ENCODE measurements around the gene RSF1.

Gene RSF1

GRCh38 chr11:77734890-77735289 lies 85.6 kb downstream of the RSF1 start:
- H3K18ac ChIP-seq (ENCODE audit: low read length): no peak overlapping the region
- no peak overlapping the region for H4K12ac ChIP-seq (ENCODE audit: low read depth, low read length)
- DNase-seq: no peak
- H3K79me2 ChIP-seq (ENCODE audit: control insufficient read depth, insufficient read depth, low read length, poor library complexity): no peaks in the 10 kb centered on the region
- H3K14ac ChIP-seq (ENCODE audit: low read length): no peak overlapping the region
- peaks cover 14 to 16% of the 10 kb centered on the region in 2 experiments for H3K36me3 ChIP-seq (ENCODE audit: control insufficient read depth in 1 of 2, insufficient read depth in 2 of 2, low read length in 2 of 2)
- no peak overlapping the region for H2AFZ ChIP-seq (ENCODE audit: insufficient read depth, low read length, poor library complexity)
- no peak overlapping the region for H2BK5ac ChIP-seq (ENCODE audit: low read depth, low read length, poor library complexity)
- H3K4me1 ChIP-seq (ENCODE audit: control insufficient read depth in 1 of 2, insufficient read depth in 2 of 2, low read length in 2 of 2): no peaks in the 10 kb centered on the region
- no peak overlapping the region for H2BK12ac ChIP-seq (ENCODE audit: low read length)
- no peak overlapping the region for H3K9ac ChIP-seq (ENCODE audit: low read length)
- no peak overlapping the region for H4K8ac ChIP-seq (ENCODE audit: low read depth, low read length)
- no peak overlapping the region for H4K91ac ChIP-seq (ENCODE audit: low read depth, low read length)
- no peak overlapping the region for H2BK120ac ChIP-seq (ENCODE audit: insufficient read depth, low read length, poor library complexity)
- WGBS (ENCODE audit: extremely low coverage, insufficient coverage, insufficient read length): no CpG with 5 or more reads among the region's 26 CpGs
- no peaks in the 10 kb centered on the region for H3K27me3 ChIP-seq (ENCODE audit: insufficient read depth, low read length)
- H3K4ac ChIP-seq (ENCODE audit: low read depth, low read length): no peak overlapping the region
- peaks cover 6% of the 10 kb centered on the region for H3K9me3 ChIP-seq (ENCODE audit: insufficient read depth, low read depth, low read length)
- H3K27ac ChIP-seq (ENCODE audit: low read depth, low read length): no peak overlapping the region
- no peaks in the 10 kb centered on the region for H3K79me1 ChIP-seq (ENCODE audit: low read length)
- no peak overlapping the region for H2AK5ac ChIP-seq (ENCODE audit: low read length)
- no peak overlapping the region for H3K23ac ChIP-seq (ENCODE audit: low read length)
- no peak overlapping the region for H3K4me3 ChIP-seq (ENCODE audit: low read depth, low read length)
- no peak overlapping the region for H3K4me2 ChIP-seq (ENCODE audit: low read length)

DNA sequence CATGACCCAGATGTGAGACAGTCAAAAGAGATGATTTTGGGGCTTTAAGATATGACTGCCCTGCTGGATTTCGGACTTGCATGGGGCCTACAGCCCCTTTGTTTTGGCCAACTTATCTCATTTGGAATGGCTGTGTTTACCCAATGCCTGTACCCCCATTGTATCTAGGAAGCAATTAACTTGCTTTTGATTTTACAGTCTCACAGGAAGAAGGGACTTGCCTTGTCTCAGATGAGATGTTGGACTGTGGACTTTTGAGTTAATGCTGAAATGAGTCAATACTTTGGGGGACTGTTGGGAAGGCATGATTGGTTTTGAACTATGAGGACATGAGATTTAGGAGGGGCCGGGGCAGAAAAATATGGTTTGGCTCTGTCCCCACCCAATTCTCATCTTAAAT lies 88.4 kb downstream of the RSF1 start:
- no peak overlapping the region for H4K8ac ChIP-seq (ENCODE audit: low read depth, low read length)
- H2BK120ac ChIP-seq (ENCODE audit: insufficient read depth, low read length, poor library complexity): no peak overlapping the region
- H3K4me3 ChIP-seq (ENCODE audit: low read depth, low read length): no peak overlapping the region
- H3K79me2 ChIP-seq (ENCODE audit: control insufficient read depth, insufficient read depth, low read length, poor library complexity): no peaks in the 10 kb centered on the region
- H3K9ac ChIP-seq (ENCODE audit: low read length): no peak overlapping the region
- H3K27ac ChIP-seq (ENCODE audit: low read depth, low read length): no peak overlapping the region
- no peak overlapping the region for H4K91ac ChIP-seq (ENCODE audit: low read depth, low read length)
- no peak overlapping the region for H2AFZ ChIP-seq (ENCODE audit: insufficient read depth, low read length, poor library complexity)
- no CpG with 5 or more reads among the region's 2 CpGs for WGBS (ENCODE audit: extremely low coverage, insufficient coverage, insufficient read length)
- no peak overlapping the region for H3K4ac ChIP-seq (ENCODE audit: low read depth, low read length)
- no peak overlapping the region for H4K12ac ChIP-seq (ENCODE audit: low read depth, low read length)
- H2AK5ac ChIP-seq (ENCODE audit: low read length): no peak overlapping the region
- no peak for DNase-seq
- no peak overlapping the region for H3K4me2 ChIP-seq (ENCODE audit: low read length)
- H2BK12ac ChIP-seq (ENCODE audit: low read length): no peak overlapping the region
- no peaks in the 10 kb centered on the region for H3K79me1 ChIP-seq (ENCODE audit: low read length)
- no peak overlapping the region for H3K14ac ChIP-seq (ENCODE audit: low read length)
- no peak overlapping the region for H3K23ac ChIP-seq (ENCODE audit: low read length)
- H3K18ac ChIP-seq (ENCODE audit: low read length): no peak overlapping the region
- no peak overlapping the region for H2BK5ac ChIP-seq (ENCODE audit: low read depth, low read length, poor library complexity)
- H3K36me3 ChIP-seq (ENCODE audit: control insufficient read depth in 1 of 2, insufficient read depth in 2 of 2, low read length in 2 of 2): peaks cover 13 to 14% of the 10 kb centered on the region in 2 experiments
- peaks cover 6% of the 10 kb centered on the region for H3K9me3 ChIP-seq (ENCODE audit: insufficient read depth, low read depth, low read length)
- H3K27me3 ChIP-seq (ENCODE audit: insufficient read depth, low read length): no peaks in the 10 kb centered on the region
- no peaks in the 10 kb centered on the region for H3K4me1 ChIP-seq (ENCODE audit: control insufficient read depth in 1 of 2, insufficient read depth in 2 of 2, low read length in 2 of 2)

GRCh38 chr11:77730789-77731188 lies 89.7 kb downstream of the RSF1 start:
- no peak overlapping the region for H4K12ac ChIP-seq (ENCODE audit: low read depth, low read length)
- no peaks in the 10 kb centered on the region for H3K79me2 ChIP-seq (ENCODE audit: control insufficient read depth, insufficient read depth, low read length, poor library complexity)
- no peaks in the 10 kb centered on the region for H3K4me1 ChIP-seq (ENCODE audit: control insufficient read depth in 1 of 2, insufficient read depth in 2 of 2, low read length in 2 of 2)
- no peak overlapping the region for H2AFZ ChIP-seq (ENCODE audit: insufficient read depth, low read length, poor library complexity)
- no peak overlapping the region for H4K8ac ChIP-seq (ENCODE audit: low read depth, low read length)
- peaks cover 6% of the 10 kb centered on the region for H3K9me3 ChIP-seq (ENCODE audit: insufficient read depth, low read depth, low read length)
- H3K4ac ChIP-seq (ENCODE audit: low read depth, low read length): no peak overlapping the region
- H3K18ac ChIP-seq (ENCODE audit: low read length): no peak overlapping the region
- H2BK5ac ChIP-seq (ENCODE audit: low read depth, low read length, poor library complexity): no peak overlapping the region
- peaks cover 13 to 14% of the 10 kb centered on the region in 2 experiments for H3K36me3 ChIP-seq (ENCODE audit: control insufficient read depth in 1 of 2, insufficient read depth in 2 of 2, low read length in 2 of 2)
- no peak overlapping the region for H4K91ac ChIP-seq (ENCODE audit: low read depth, low read length)
- H3K79me1 ChIP-seq (ENCODE audit: low read length): no peaks in the 10 kb centered on the region
- no peak for DNase-seq
- H3K4me3 ChIP-seq (ENCODE audit: low read depth, low read length): no peak overlapping the region
- H2AK5ac ChIP-seq (ENCODE audit: low read length): no peak overlapping the region
- no peak overlapping the region for H2BK12ac ChIP-seq (ENCODE audit: low read length)
- no peaks in the 10 kb centered on the region for H3K27me3 ChIP-seq (ENCODE audit: insufficient read depth, low read length)
- H3K4me2 ChIP-seq (ENCODE audit: low read length): no peak overlapping the region
- no peak overlapping the region for H3K9ac ChIP-seq (ENCODE audit: low read length)
- no peak overlapping the region for H3K27ac ChIP-seq (ENCODE audit: low read depth, low read length)
- no CpG with 5 or more reads among the region's 3 CpGs for WGBS (ENCODE audit: extremely low coverage, insufficient coverage, insufficient read length)
- no peak overlapping the region for H3K23ac ChIP-seq (ENCODE audit: low read length)
- H2BK120ac ChIP-seq (ENCODE audit: insufficient read depth, low read length, poor library complexity): no peak overlapping the region
- no peak overlapping the region for H3K14ac ChIP-seq (ENCODE audit: low read length)

GRCh38 chr11:77729063-77729462 lies 91.5 kb downstream of the RSF1 start:
- H2BK12ac ChIP-seq (ENCODE audit: low read length): no peak overlapping the region
- H4K91ac ChIP-seq (ENCODE audit: low read depth, low read length): no peak overlapping the region
- H3K27me3 ChIP-seq (ENCODE audit: insufficient read depth, low read length): no peaks in the 10 kb centered on the region
- no peak overlapping the region for H2BK5ac ChIP-seq (ENCODE audit: low read depth, low read length, poor library complexity)
- H3K23ac ChIP-seq (ENCODE audit: low read length): no peak overlapping the region
- H3K36me3 ChIP-seq (ENCODE audit: control insufficient read depth in 1 of 2, insufficient read depth in 2 of 2, low read length in 2 of 2): peaks cover 10 to 13% of the 10 kb centered on the region in 2 experiments
- H3K4me2 ChIP-seq (ENCODE audit: low read length): no peak overlapping the region
- no peak overlapping the region for H2BK120ac ChIP-seq (ENCODE audit: insufficient read depth, low read length, poor library complexity)
- no peak overlapping the region for H3K4me3 ChIP-seq (ENCODE audit: low read depth, low read length)
- no peak overlapping the region for H3K9ac ChIP-seq (ENCODE audit: low read length)
- no peak overlapping the region for H2AFZ ChIP-seq (ENCODE audit: insufficient read depth, low read length, poor library complexity)
- H3K79me2 ChIP-seq (ENCODE audit: control insufficient read depth, insufficient read depth, low read length, poor library complexity): no peaks in the 10 kb centered on the region
- no peak overlapping the region for H3K27ac ChIP-seq (ENCODE audit: low read depth, low read length)
- no peak overlapping the region for H4K8ac ChIP-seq (ENCODE audit: low read depth, low read length)
- no peak overlapping the region for H4K12ac ChIP-seq (ENCODE audit: low read depth, low read length)
- no CpG with 5 or more reads among the region's 2 CpGs for WGBS (ENCODE audit: extremely low coverage, insufficient coverage, insufficient read length)
- H3K4me1 ChIP-seq (ENCODE audit: control insufficient read depth in 1 of 2, insufficient read depth in 2 of 2, low read length in 2 of 2): no peaks in the 10 kb centered on the region
- no peak overlapping the region for H3K4ac ChIP-seq (ENCODE audit: low read depth, low read length)
- H3K14ac ChIP-seq (ENCODE audit: low read length): no peak overlapping the region
- H3K18ac ChIP-seq (ENCODE audit: low read length): no peak overlapping the region
- peak in 1 of 2 donors; percentile 24 for DNase-seq
- peaks cover 6% of the 10 kb centered on the region for H3K9me3 ChIP-seq (ENCODE audit: insufficient read depth, low read depth, low read length)
- H3K79me1 ChIP-seq (ENCODE audit: low read length): no peaks in the 10 kb centered on the region
- no peak overlapping the region for H2AK5ac ChIP-seq (ENCODE audit: low read length)
